Activated CD8-positive, alpha-beta memory T cell treated with anti-CD3 and anti-CD28 coated beads, Interleukin-2, amount 50 U/mL, for 24 hours (primary cell): ENCODE data around the gene CD300LF.

Experiments used
- DNase-seq: peaks from one replicate; pipeline ENCODE4 v3.0.0-alpha.2; 2020; ENCODE audit errors: extremely low read depth

CD300LF gene

GRCh38 chr17:74745548-74746177 is 32.9 kb upstream of the CD300LF start:
- no peak for DNase-seq

DNA sequence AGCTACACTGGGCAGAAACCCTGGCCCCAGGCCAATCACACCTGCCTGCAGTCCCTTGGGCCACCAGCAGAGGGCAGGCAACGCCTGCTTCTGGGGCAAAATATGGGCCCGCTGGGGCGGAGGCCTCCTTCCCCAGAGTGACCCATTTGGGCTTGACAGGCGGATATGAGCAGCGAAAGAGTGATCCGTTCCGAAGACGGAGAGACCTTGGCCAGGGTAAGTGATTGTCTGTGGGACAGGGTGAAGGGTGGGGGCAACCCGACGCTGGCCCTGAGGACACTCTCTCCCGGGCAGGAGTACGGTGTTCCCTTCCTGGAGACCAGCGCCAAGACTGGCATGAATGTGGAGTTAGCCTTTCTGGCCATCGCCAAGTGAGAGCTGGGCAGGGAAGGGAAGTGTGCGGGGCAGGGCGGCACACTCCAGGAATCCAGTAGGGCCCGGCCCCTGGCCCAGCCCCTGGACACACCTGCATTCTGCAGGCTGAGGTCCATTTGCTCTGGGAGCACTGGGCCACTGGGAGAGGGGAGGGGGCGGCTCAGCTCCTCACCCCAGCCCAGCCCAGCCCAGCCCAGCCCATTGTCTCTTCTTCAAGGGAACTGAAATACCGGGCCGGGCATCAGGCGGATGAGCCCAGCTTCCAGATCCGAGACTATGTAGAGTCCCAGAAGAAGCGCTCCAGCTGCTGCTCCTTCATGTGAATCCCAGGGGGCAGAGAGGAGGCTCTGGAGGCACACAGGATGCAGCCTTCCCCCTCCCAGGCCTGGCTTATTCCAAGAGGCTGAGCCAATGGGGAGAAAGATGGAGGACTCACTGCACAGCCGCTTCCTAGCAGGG is 32.2 kb upstream of the CD300LF start:
- peak; percentile 62 for DNase-seq

DNA sequence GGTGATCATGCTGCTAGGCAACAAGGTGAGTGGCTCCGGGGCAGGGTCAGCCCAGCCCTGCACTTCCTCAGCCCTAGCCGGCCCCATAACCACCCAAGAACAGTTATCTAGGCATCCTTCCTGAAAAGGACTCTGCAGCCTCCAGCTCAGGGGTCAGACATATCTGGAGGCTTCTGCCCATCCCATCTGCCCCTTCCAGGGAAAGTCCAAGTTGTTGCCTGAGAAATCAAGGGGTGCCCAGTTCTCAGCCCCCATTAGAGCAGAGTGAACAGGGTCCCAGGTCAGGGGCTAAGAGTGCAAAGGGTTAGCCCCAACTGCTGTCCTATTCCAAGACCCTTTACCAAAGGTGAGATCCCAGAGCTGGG is 31.6 kb upstream of the CD300LF start:
- no peak for DNase-seq

GRCh38 chr17:74743755-74744154 is 31.0 kb upstream of the CD300LF start:
- DNase-seq, result no peak

GRCh38 chr17:74742978-74743545 is 30.3 kb upstream of the CD300LF start:
- no peak for DNase-seq

- no peak for DNase-seq
Observed at GRCh38 chr17:74742153-74742515, 29.4 kb upstream of the CD300LF start.

- DNase-seq, result no peak
Observed at GRCh38 chr17:74740641-74741387, 28.1 kb upstream of the CD300LF start.

DNA sequence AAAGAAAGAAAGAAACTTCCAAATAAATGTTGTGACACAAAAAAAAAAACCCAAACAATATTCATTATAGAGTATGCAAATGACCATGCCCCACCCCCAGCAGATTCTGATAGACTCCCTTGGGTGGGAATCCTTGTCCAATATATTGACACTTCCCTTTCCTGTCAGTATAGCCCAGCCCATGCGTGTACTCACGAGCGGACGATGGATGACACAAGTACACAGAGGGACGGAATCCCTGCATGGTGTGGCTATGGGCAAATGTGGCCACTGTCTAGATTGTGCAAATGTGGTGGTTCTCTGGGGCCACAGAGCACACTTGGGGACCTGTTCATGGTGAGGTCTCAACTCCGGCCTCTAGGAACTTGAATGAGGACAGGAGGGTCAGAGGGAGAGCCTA is 27.4 kb upstream of the CD300LF start:
- no peak for DNase-seq

GRCh38 chr17:74739227-74739831 is 26.6 kb upstream of the CD300LF start:
- no peak for DNase-seq

- no peak for DNase-seq
Observed at GRCh38 chr17:74738051-74738996, 25.6 kb upstream of the CD300LF start.

- no peak for DNase-seq
Observed at GRCh38 chr17:74737299-74738050, 24.8 kb upstream of the CD300LF start.

GRCh38 chr17:74736513-74737298 is 24.0 kb upstream of the CD300LF start, which contains the start of gene RAB37:
TSS of gene RAB37 (plus strand) at chr17:74737256. CDS start at chr17:74737273, 17 bp downstream.
- no peak for DNase-seq

- no peak for DNase-seq
Observed at GRCh38 chr17:74734256-74734655, 21.5 kb upstream of the CD300LF start.

GRCh38 chr17:74733365-74734122 is 20.8 kb upstream of the CD300LF start:
- DNase-seq, result no peak

GRCh38 chr17:74732042-74732867 is 19.5 kb upstream of the CD300LF start:
- no peak for DNase-seq

DNA sequence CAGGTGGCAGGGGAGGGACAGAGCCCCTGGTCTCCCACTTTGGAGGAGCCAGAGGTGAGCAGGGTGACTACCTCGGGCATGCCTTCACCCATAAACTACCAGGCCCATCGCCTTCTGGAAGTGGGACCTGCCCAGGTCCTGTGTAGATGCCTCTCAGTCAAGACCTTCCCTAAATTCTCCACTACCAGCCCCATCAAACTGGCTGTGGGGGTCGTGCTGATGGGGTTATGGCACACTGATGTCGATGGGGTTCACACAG is 18.6 kb upstream of the CD300LF start:
- DNase-seq, result no peak

DNA sequence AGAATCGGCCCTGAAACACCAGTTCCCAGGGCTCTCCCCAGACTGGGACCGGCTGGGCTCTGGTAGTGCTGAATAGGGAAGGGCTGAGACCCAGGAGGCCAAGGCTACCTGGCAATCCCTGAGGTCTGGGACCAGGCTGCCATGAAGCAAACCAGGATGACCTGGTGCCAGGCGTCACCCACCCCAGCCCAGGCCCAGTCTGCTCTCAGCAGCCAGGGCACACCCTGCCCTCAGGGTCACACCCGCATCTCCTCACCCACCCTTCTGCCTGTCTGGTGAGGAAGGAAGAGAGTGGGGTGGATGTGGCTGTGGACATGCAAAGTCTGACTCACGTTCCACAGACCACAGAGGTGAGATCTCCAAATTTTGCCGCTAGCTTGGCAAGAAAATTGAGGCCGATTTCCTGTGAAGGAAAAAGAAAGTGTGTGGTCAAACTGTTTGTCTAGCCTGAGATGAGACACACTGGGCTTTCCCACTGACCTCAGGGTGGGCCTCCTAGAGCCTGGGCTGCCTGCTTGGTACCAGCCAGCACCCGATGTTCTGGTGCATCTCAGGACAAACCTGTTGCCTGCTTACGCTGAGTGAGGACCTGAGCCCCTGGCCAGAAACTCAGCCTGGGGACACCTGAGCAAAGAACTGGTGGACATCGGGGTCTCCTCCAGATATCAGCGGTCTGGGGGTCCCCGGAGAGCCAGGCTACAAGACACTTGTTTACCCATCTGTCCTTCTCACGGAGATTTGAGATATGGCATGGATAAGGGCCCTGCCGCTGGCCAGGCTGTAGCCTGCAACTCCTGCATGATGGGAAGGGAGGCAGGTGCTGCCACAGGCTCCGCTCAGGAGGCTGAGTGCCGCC is 18.0 kb upstream of the CD300LF start:
- DNase-seq, result no peak
